SU-DHL-6 (cell line): ENCODE results near the gene NMT1.

ENCODE experiments used
- H2AFZ ChIP-seq: fragments of 200-600 bp; sonication (generic); 2 replicates; pipeline ENCODE4 v1.6.1; 2014; ENCODE audit warnings: low read depth, mild to moderate bottlenecking, moderate library complexity, mixed read lengths, antibody characterized with exemption, low read length; ENCODE audit not compliant: severe bottlenecking
- H3F3A ChIP-seq: fragments of 200-600 bp; shearing (Covaris generic); 2 replicates; pipeline ENCODE4 v1.6.0; 2016; ENCODE audit warnings: antibody characterized with exemption, mild to moderate bottlenecking; ENCODE audit not compliant: insufficient read depth
- H3K27ac ChIP-seq: fragments of 200-600 bp; sonication (generic); 2 replicates; pipeline ENCODE4 v1.5.1; 2016; ENCODE audit warnings: low read depth, mild to moderate bottlenecking, low read length, moderate library complexity, mixed read lengths
- H3K27me3 ChIP-seq: fragments of 200-600 bp; sonication (generic), shearing (Covaris generic); 2 replicates; pipeline ENCODE4 v1.6.0; 2014; ENCODE audit warnings: mild to moderate bottlenecking, low read length
- H3K36me3 ChIP-seq: fragments of 200-600 bp; sonication (generic); 2 replicates; pipeline ENCODE4 v1.6.1; 2014; ENCODE audit warnings: mild to moderate bottlenecking, low read length, mixed read lengths
- H3K4me2 ChIP-seq: fragments of 300-600, 200-600 bp; shearing (Covaris generic), sonication (generic); 2 replicates; pipeline ENCODE4 v1.6.0; 2014; ENCODE audit warnings: low read length, low read depth, mild to moderate bottlenecking; ENCODE audit not compliant: poor library complexity, severe bottlenecking
- H3K4me3 ChIP-seq: fragments of 200-600 bp; sonication (generic); 2 replicates; pipeline ENCODE4 v1.5.1; 2014; ENCODE audit warnings: antibody characterized with exemption, low read length, mild to moderate bottlenecking, mixed read lengths; ENCODE audit not compliant: insufficient read depth, poor library complexity, severe bottlenecking
- H3K79me2 ChIP-seq: fragments of 200-600 bp; sonication (generic); 2 replicates; pipeline ENCODE4 v1.6.1; 2014; ENCODE audit warnings: mild to moderate bottlenecking, low read length, moderate library complexity; ENCODE audit not compliant: insufficient read depth
- H3K9ac ChIP-seq: fragments of 200-600 bp; sonication (generic); 2 replicates; pipeline ENCODE4 v1.7.0; 2014; ENCODE audit warnings: mild to moderate bottlenecking, low read length
- H3K9me2 ChIP-seq: fragments of 200-600 bp; sonication (generic); replicated peaks from 2 replicates; pipeline ENCODE4 v1.6.1; 2014; ENCODE audit warnings: low read length; ENCODE audit not compliant: insufficient read depth
- H3K9me3 ChIP-seq: fragments of 200-600 bp; sonication (generic); 2 replicates; pipeline ENCODE4 v1.6.1; 2014; ENCODE audit warnings: low read length, mixed read lengths; ENCODE audit not compliant: insufficient read depth
- H4K20me1 ChIP-seq: fragments of 200-600 bp; sonication (generic); 2 replicates; pipeline ENCODE4 v1.6.1; 2014; ENCODE audit warnings: low read depth, mild to moderate bottlenecking, antibody characterized with exemption, low read length, moderate library complexity, mixed read lengths
- EZH2phosphoT487 ChIP-seq: fragments of 200-600 bp; sonication (generic), shearing (Covaris generic); conservative IDR thresholded peaks from 2 replicates; pipeline ENCODE4 v1.6.1; 2018; ENCODE audit warnings: mild to moderate bottlenecking, antibody characterized with exemption, low read length, moderate library complexity, mixed read lengths
- TF ChIP-seq, protein P1 (sequence below): fragments of 200-600 bp; sonication (generic); IDR thresholded peaks from one replicate; pipeline ENCODE4 v1.5.1; 2017; ENCODE audit warnings: antibody characterized with exemption, mild to moderate bottlenecking, low read length, moderate library complexity; ENCODE audit not compliant: insufficient read depth, poor library complexity, severe bottlenecking

NMT1 gene

DNA sequence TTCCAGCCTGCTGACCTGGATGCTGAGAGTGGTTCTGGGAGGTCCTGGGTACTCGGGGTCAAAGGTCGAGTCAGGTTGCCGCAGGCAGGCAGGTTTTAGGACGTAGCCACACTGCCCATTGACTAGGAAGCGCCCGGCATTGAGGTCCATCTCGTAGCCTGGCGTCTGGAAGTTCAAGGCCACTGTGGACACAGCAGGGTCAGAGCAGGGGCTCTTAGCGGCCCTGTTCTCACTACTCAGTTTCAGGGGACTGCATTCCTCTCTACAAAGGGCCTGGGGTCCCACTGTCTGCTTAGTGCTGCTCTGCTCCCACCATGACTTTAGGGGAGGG is 52.3 kb downstream of the NMT1 start:
- Histone ChIP-seq H3K9ac (no peak overlapping the region), H3K4me3 (no peak overlapping the region), H3F3A (no peaks in the 10 kb centered on the region), H3K27me3 (no peaks in the 10 kb centered on the region), H3K4me2 (no peak overlapping the region), H3K36me3 (no peaks in the 10 kb centered on the region), H3K27ac (no peak overlapping the region), H3K9me2 (no peaks in the 10 kb centered on the region), H2AFZ (no peak overlapping the region), H4K20me1 (no peaks in the 10 kb centered on the region), H3K79me2 (no peaks in the 10 kb centered on the region), H3K9me3 (no peaks in the 10 kb centered on the region)
- no peak for TF ChIP-seq EZH2phosphoT487

DNA sequence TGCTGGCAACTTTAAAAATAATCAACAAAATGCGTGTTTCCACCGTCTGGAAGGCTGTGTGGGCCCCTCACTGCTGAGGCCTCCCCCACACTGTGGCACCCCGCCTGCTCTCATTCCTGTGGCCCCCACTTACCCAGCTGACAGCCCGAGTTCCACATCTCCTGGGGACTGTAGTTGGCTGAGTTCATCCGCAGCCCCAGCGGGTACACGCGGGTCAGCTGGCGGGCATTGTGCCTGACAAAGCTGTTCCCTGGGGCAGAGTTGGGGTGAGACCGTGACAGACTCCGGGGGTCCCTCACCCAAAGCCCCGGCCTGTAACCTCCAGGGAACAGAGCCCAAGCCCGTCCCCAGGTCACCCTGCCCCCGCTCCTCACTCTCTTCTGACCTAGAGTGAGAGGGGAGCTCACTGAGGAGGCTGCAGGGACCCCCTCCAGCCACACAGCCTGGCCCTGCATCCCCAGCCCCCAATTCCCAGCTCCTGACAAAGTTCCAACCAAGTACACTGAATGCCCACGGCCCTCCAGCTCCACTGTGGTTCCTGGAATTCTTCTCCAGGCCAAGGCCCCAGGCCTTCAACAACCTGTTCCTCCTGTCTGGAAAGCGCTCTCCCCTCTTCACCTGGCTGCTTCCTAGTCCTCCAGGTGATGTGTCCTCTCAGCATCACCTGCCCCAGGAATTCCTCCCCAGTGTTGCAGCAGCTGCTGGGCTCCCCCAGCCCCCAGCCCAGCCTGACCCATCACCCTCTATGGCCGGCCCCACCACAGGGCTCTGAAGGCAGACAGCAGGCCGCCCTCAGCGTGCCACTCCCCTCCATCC is 53.2 kb downstream of the NMT1 start:
- H3K9ac ChIP-seq, result no peak overlapping the region
- no peaks in the 10 kb centered on the region for H3K9me2 ChIP-seq
- no peaks in the 10 kb centered on the region for H3K79me2 ChIP-seq
- H3K27ac ChIP-seq, result no peak overlapping the region
- H3K4me3 ChIP-seq, result no peak overlapping the region
- no peaks in the 10 kb centered on the region for H3K9me3 ChIP-seq
- no peaks in the 10 kb centered on the region for H3K36me3 ChIP-seq
- H2AFZ ChIP-seq, result no peak overlapping the region
- TF ChIP-seq EZH2phosphoT487, result no peak
- TF ChIP-seq, protein P1, sequence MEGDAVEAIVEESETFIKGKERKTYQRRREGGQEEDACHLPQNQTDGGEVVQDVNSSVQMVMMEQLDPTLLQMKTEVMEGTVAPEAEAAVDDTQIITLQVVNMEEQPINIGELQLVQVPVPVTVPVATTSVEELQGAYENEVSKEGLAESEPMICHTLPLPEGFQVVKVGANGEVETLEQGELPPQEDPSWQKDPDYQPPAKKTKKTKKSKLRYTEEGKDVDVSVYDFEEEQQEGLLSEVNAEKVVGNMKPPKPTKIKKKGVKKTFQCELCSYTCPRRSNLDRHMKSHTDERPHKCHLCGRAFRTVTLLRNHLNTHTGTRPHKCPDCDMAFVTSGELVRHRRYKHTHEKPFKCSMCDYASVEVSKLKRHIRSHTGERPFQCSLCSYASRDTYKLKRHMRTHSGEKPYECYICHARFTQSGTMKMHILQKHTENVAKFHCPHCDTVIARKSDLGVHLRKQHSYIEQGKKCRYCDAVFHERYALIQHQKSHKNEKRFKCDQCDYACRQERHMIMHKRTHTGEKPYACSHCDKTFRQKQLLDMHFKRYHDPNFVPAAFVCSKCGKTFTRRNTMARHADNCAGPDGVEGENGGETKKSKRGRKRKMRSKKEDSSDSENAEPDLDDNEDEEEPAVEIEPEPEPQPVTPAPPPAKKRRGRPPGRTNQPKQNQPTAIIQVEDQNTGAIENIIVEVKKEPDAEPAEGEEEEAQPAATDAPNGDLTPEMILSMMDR, result no peak
- H3K4me2 ChIP-seq, result no peak overlapping the region
- no peaks in the 10 kb centered on the region for H4K20me1 ChIP-seq
- no peaks in the 10 kb centered on the region for H3F3A ChIP-seq
- H3K27me3 ChIP-seq, result no peaks in the 10 kb centered on the region

DNA sequence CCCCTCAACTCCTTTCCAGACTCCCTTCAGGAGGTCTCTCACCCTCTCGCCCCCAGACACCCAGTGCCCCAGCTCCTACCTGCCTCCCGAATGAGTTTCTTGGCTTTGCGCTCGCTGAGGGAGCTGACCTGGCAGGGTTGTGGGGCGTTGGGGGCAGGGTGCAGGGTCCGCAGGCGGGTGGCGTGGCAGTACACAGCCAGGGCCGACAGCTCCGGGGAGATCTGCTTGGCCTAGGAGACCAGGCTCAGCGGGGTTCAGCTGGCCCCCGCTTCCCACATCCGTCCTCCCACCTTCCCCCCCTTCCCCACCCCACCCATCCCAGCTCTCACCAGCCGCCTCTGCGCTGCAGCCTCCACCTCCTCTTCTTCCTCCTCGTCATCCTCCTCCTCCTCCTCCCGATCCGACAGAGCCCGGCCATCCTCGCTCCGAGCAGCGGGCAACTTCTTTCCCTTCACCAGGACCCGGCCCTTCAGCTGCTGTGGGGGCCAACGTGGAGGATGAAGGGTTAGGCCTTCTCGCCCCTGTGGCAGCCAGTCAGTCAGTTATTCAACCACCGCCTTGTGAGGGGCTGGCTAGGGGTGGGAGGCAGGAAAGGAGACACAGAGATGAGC is 54.0 kb downstream of the NMT1 start:
- no peaks in the 10 kb centered on the region for H3K36me3 ChIP-seq
- H3K9ac ChIP-seq, result no peak overlapping the region
- no peak overlapping the region for H2AFZ ChIP-seq
- H3K27me3 ChIP-seq, result no peaks in the 10 kb centered on the region
- H3K9me2 ChIP-seq, result no peaks in the 10 kb centered on the region
- no peaks in the 10 kb centered on the region for H3K79me2 ChIP-seq
- H3K4me2 ChIP-seq, result no peak overlapping the region
- no peaks in the 10 kb centered on the region for H4K20me1 ChIP-seq
- H3K4me3 ChIP-seq, result no peak overlapping the region
- TF ChIP-seq, protein P1, result no peak
- no peak for TF ChIP-seq EZH2phosphoT487
- no peaks in the 10 kb centered on the region for H3K9me3 ChIP-seq
- no peaks in the 10 kb centered on the region for H3F3A ChIP-seq
- H3K27ac ChIP-seq, result no peak overlapping the region

DNA sequence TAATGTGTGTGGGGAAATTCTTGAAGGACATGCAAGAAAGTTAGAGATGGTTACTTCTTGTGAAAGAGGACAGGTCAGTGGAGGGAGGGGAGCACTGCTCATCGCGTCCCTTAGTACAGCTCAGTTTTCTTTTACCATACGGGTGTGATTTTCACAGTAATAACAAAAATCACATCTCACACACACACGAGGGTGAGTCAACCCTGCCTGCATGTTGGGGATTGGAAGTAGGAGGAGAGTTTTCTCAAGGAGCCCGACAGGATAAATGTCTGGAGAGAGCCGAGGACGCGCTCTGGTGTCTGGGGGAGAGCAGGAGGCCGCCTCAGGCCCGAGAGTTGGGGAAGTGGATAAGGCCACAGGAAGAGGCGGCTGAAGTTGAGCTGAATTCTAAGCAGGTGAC is 54.8 kb downstream of the NMT1 start:
- Histone ChIP-seq H3K27ac (no peak overlapping the region), H3K79me2 (no peaks in the 10 kb centered on the region), H3K4me3 (no peak overlapping the region), H3K9me3 (no peaks in the 10 kb centered on the region), H3F3A (no peaks in the 10 kb centered on the region), H3K4me2 (no peak overlapping the region), H3K9me2 (no peaks in the 10 kb centered on the region), H3K27me3 (no peaks in the 10 kb centered on the region), H3K9ac (no peak overlapping the region), H4K20me1 (no peaks in the 10 kb centered on the region), H3K36me3 (no peaks in the 10 kb centered on the region), H2AFZ (no peak overlapping the region)
- TF ChIP-seq, protein P1, result no peak
- no peak for TF ChIP-seq EZH2phosphoT487
